GM23338 (cell line): Measurements from ENCODE around the gene HMCN2. TPM values are rescaled to one million over a fixed set of nuclear protein-coding genes. Genes with fewer than 3 reads are reported as not detected.

Experiments used
- ATAC-seq: fragments of 200-7000 bp; cut with Tn5 transposase; 3 replicates; pipeline ENCODE4 v1.9.1; 2020
- DNase-seq: peaks from one replicate; pipeline ENCODE4 v3.0.0-alpha.2; 2015; ENCODE audit warnings: low spot score
- H2AFZ ChIP-seq: fragments of 200-600 bp; sonication (generic); 2 replicates; pipeline ENCODE4 v1.8.0; 2016; ENCODE audit warnings: antibody characterized with exemption, mild to moderate bottlenecking, moderate library complexity
- H3F3A ChIP-seq: fragments of 200-600 bp; sonication (generic); replicated peaks from 2 replicates; pipeline ENCODE4 v1.8.0; 2017; ENCODE audit warnings: antibody characterized with exemption, mixed run types, low read depth
- H3K27ac ChIP-seq: fragments of 200-600 bp; sonication (generic); 2 replicates; pipeline ENCODE4 v1.6.1; 2016; ENCODE audit warnings: low read depth
- H3K27me3 ChIP-seq: fragments of 200-600 bp; sonication (generic); 2 replicates; pipeline ENCODE4 v1.8.0; 2016; ENCODE audit warnings: mild to moderate bottlenecking, mixed run types, moderate library complexity; ENCODE audit not compliant: insufficient read depth
- H3K36me3 ChIP-seq: fragments of 200-600 bp; sonication (generic); 2 replicates; pipeline ENCODE4 v1.8.0; 2016; ENCODE audit warnings: mild to moderate bottlenecking; ENCODE audit not compliant: insufficient read depth
- H3K4me1 ChIP-seq: fragments of 200-600 bp; sonication (generic); 2 replicates; pipeline ENCODE4 v1.8.0; 2016; ENCODE audit warnings: mild to moderate bottlenecking, moderate library complexity; ENCODE audit not compliant: insufficient read depth
- H3K4me2 ChIP-seq: fragments of 200-600 bp; sonication (generic); 2 replicates; pipeline ENCODE4 v1.7.1; 2017; ENCODE audit warnings: mixed run types
- H3K4me3 ChIP-seq: fragments of 200-600 bp; sonication (generic); 2 replicates; pipeline ENCODE4 v1.6.1; 2016; ENCODE audit warnings: mixed run types
- H3K79me2 ChIP-seq: fragments of 200-600 bp; sonication (generic); replicated peaks from 2 replicates; pipeline ENCODE4 v1.8.0; 2017; ENCODE audit warnings: mild to moderate bottlenecking; ENCODE audit not compliant: insufficient read depth
- H3K9me2 ChIP-seq: fragments of 200-600 bp; sonication (generic); 2 replicates; pipeline ENCODE4 v1.8.0; 2017; ENCODE audit not compliant: insufficient read depth
- H4K20me1 ChIP-seq: fragments of 200-600 bp; sonication (generic); replicated peaks from 2 replicates; pipeline ENCODE4 v1.8.0; 2017; ENCODE audit warnings: mild to moderate bottlenecking; ENCODE audit not compliant: insufficient read depth
- H3K27ac Mint-ChIP-seq: 2 replicates; pipeline ENCODE4 v1.8.0; 2020; ENCODE audit warnings: inconsistent platforms, mild to moderate bottlenecking, moderate library complexity, mixed read lengths
- H3K27me3 Mint-ChIP-seq: 3 replicates; pipeline ENCODE4 v1.8.0; 2022; ENCODE audit warnings: low read depth, mild to moderate bottlenecking, moderate library complexity, mixed read lengths, inconsistent platforms; ENCODE audit not compliant: insufficient read depth, poor library complexity
- H3K36me3 Mint-ChIP-seq: 3 replicates; pipeline ENCODE4 v1.8.0; 2021; ENCODE audit warnings: low read depth, mild to moderate bottlenecking, inconsistent platforms, moderate library complexity, mixed read lengths
- H3K4me1 Mint-ChIP-seq: 3 replicates; pipeline ENCODE4 v1.8.0; 2020; ENCODE audit warnings: mild to moderate bottlenecking, inconsistent platforms, mixed read lengths
- H3K4me3 Mint-ChIP-seq: 3 replicates; pipeline ENCODE4 v1.8.0; 2021; ENCODE audit warnings: moderate library complexity, mild to moderate bottlenecking, inconsistent platforms, mixed read lengths
- H3K9me3 Mint-ChIP-seq: 3 replicates; pipeline ENCODE4 v1.8.0; 2020; ENCODE audit warnings: moderate library complexity, mild to moderate bottlenecking, inconsistent platforms, mixed read lengths
- EZH2phosphoT487 ChIP-seq: fragments of 200-600 bp; sonication (generic); IDR thresholded peaks from one replicate; pipeline ENCODE4 v1.8.1; 2018; ENCODE audit warnings: antibody characterized with exemption; ENCODE audit not compliant: unreplicated experiment
- JUNB ChIP-seq: IDR thresholded peaks from one replicate; pipeline ENCODE4 v1.6.1; 2016; ENCODE audit warnings: antibody characterized with exemption; ENCODE audit not compliant: unreplicated experiment
- ZNF331 ChIP-seq: fragments of 250-450 bp; sonication (Bioruptor Pico); IDR thresholded peaks from 2 replicates; pipeline ENCODE4 v1.5.0; 2020; ENCODE audit warnings: low read depth, mild to moderate bottlenecking, moderate library complexity
- ZNF462 ChIP-seq: fragments of 250-450 bp; sonication (Bioruptor Pico); IDR thresholded peaks from 2 replicates; pipeline ENCODE4 v1.5.0; 2020; ENCODE audit warnings: mild to moderate bottlenecking, moderate library complexity
- polyA plus RNA-seq: library from polyadenylated mRNA; unstranded; fragments of >200 nt; fragmentation: Nextera tagmentation; extraction: Ambion mirVana; gene quantifications from 2 replicates; pipeline ENCODE4 v1.2.1, GENCODE V29; 2016
- total RNA-seq: library from RNA; depleted of rRNA; stranded (reverse); fragments of >200 nt; shearing (Covaris generic); gene quantifications from 2 replicates; pipeline ENCODE4 v1.2.3, GENCODE V29; 2014
- TF ChIP-seq, protein P1 (sequence below), 2 experiments: fragments of 200-600 bp in 1 of 2; sonication (generic) in 1 of 2; conservative IDR thresholded peaks; 2 replicates each; pipeline versions ENCODE4 v1.5.1 to v1.6.1; 2016 to 2017; ENCODE audit warnings: antibody characterized with exemption in 2 of 2, low read depth in 2 of 2, mild to moderate bottlenecking in 2 of 2, moderate library complexity in 1 of 2
- TF ChIP-seq, protein P2 (sequence below): IDR thresholded peaks from 2 replicates; pipeline ENCODE4 v1.6.1; 2016; ENCODE audit warnings: antibody characterized with exemption

The HMCN2 gene
- total and polyA plus RNA-seq, 2 experiments from 2014 or later: 1.3 to 4.7 TPM

DNA sequence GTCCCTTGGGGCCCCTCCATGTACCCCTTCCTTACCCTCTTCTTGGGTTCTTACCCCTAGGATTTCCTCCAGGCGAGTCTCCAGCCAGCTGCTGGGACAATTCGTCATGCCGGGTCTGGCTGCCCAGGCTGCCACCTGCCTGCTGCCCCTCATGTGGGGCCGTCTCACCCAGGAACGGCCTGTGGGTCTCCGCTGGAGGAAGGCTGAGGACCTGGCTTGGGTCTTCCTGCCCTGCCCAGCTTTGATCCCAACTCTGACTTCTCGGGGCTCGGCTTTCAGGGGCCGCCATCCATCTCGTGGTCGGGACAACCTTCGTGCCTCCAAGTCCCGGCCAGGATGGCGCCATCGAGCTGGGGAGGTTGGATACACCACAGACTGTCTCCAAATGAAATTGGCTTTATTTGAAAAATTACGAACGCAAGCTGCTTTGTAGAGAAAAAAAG, 38.1 kb downstream of the HMCN2 start:
- H3F3A ChIP-seq: no peaks in the 10 kb centered on the region
- Mint-ChIP-seq H3K36me3 (peaks cover 17% of the 10 kb centered on the region), H3K4me3 (no peak overlapping the region), H3K9me3 (no peaks in the 10 kb centered on the region), H3K27ac (no peak overlapping the region), H3K27me3 (peaks cover 7% of the 10 kb centered on the region), H3K4me1 (no peaks in the 10 kb centered on the region; the same call in 2 of the 3 replicates)
- no peak for ATAC-seq
- no peak overlapping the region for H3K4me2 ChIP-seq
- H4K20me1 ChIP-seq: no peaks in the 10 kb centered on the region
- H2AFZ ChIP-seq: no peak overlapping the region
- no peaks in the 10 kb centered on the region; the same call in 1 of the 2 replicates for H3K9me2 ChIP-seq
- TF ChIP-seq, protein P1, sequence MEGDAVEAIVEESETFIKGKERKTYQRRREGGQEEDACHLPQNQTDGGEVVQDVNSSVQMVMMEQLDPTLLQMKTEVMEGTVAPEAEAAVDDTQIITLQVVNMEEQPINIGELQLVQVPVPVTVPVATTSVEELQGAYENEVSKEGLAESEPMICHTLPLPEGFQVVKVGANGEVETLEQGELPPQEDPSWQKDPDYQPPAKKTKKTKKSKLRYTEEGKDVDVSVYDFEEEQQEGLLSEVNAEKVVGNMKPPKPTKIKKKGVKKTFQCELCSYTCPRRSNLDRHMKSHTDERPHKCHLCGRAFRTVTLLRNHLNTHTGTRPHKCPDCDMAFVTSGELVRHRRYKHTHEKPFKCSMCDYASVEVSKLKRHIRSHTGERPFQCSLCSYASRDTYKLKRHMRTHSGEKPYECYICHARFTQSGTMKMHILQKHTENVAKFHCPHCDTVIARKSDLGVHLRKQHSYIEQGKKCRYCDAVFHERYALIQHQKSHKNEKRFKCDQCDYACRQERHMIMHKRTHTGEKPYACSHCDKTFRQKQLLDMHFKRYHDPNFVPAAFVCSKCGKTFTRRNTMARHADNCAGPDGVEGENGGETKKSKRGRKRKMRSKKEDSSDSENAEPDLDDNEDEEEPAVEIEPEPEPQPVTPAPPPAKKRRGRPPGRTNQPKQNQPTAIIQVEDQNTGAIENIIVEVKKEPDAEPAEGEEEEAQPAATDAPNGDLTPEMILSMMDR (conservative IDR thresholded peaks at IDR 0.05; ENCODE audit: low read depth in 2 of 2): peak in 1 of 2 experiments; percentile 13; a peak in 1 of 4 replicates
- TF ChIP-seq ZNF462 (CRISPR knock-in tag): no peak
- TF ChIP-seq JUNB: no peak
- no peak for TF ChIP-seq ZNF331 (CRISPR knock-in tag)
- TF ChIP-seq, protein P2, sequence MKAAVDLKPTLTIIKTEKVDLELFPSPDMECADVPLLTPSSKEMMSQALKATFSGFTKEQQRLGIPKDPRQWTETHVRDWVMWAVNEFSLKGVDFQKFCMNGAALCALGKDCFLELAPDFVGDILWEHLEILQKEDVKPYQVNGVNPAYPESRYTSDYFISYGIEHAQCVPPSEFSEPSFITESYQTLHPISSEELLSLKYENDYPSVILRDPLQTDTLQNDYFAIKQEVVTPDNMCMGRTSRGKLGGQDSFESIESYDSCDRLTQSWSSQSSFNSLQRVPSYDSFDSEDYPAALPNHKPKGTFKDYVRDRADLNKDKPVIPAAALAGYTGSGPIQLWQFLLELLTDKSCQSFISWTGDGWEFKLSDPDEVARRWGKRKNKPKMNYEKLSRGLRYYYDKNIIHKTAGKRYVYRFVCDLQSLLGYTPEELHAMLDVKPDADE: no peak
- no peak for TF ChIP-seq EZH2phosphoT487
- no peaks in the 10 kb centered on the region for H3K79me2 ChIP-seq
- no peak overlapping the region for H3K27ac ChIP-seq
- no peak for DNase-seq
- H3K4me1 ChIP-seq: no peaks in the 10 kb centered on the region
- H3K27me3 ChIP-seq: no peaks in the 10 kb centered on the region
- H3K4me3 ChIP-seq: no peak overlapping the region
- H3K36me3 ChIP-seq: no peaks in the 10 kb centered on the region
